Activated CD4-positive, CD25-positive, alpha-beta regulatory T cell treated with anti-CD3 and anti-CD28 coated beads, Interleukin-2, amount 50 U/mL, for 24 hours (primary cell): ENCODE measurements around the gene EXOSC5.
"Not testable (repeated sequence)": the region's sequence is repeated elsewhere in the genome, so short reads cannot be mapped to it uniquely, and the experiment has no call there.

Experiments used
- ATAC-seq, 2 donors: fragments of 150-1000 bp; cut with Tn5 transposase; one replicate each; pipeline ENCODE4 v1.10.0; 2021; ENCODE audit warnings: mild to moderate bottlenecking in 1 of 2, moderate library complexity in 1 of 2

EXOSC5 gene

GRCh38 chr19:41426116-41426841 lies 29.1 kb upstream of the EXOSC5 start:
- no peak for ATAC-seq

- no peak for ATAC-seq
Measured at GRCh38 chr19:41425174-41426115, 28.3 kb upstream of the EXOSC5 start.

- ATAC-seq, result no peak
Measured at GRCh38 chr19:41424335-41425173, 27.4 kb upstream of the EXOSC5 start.

- no peak for ATAC-seq
Measured at GRCh38 chr19:41422955-41423354, 25.8 kb upstream of the EXOSC5 start.

- no peak for ATAC-seq
Measured at GRCh38 chr19:41422456-41422855, 25.3 kb upstream of the EXOSC5 start.

- ATAC-seq, result no peak
Measured at GRCh38 chr19:41421973-41422372, 24.8 kb upstream of the EXOSC5 start.

- ATAC-seq, result no peak
Measured at GRCh38 chr19:41421314-41421713, 24.2 kb upstream of the EXOSC5 start.

GRCh38 chr19:41420101-41420880 lies 23.1 kb upstream of the EXOSC5 start:
- ATAC-seq, result no peak

- ATAC-seq, result no peak
Measured at GRCh38 chr19:41416194-41416674, 19.1 kb upstream of the EXOSC5 start.

- ATAC-seq, result no peak
Measured at GRCh38 chr19:41415154-41415571, 18.0 kb upstream of the EXOSC5 start.

GRCh38 chr19:41414461-41414860 lies 17.3 kb upstream of the EXOSC5 start:
- no peak for ATAC-seq

GRCh38 chr19:41413947-41414346 lies 16.8 kb upstream of the EXOSC5 start:
- no peak for ATAC-seq

- ATAC-seq, result no peak
Measured at GRCh38 chr19:41412953-41413352, 15.8 kb upstream of the EXOSC5 start.

GRCh38 chr19:41411968-41412265 lies 14.8 kb upstream of the EXOSC5 start:
- no peak for ATAC-seq

- no peak for ATAC-seq
Measured at GRCh38 chr19:41411100-41411967, 14.2 kb upstream of the EXOSC5 start.

GRCh38 chr19:41410336-41411054 lies 13.3 kb upstream of the EXOSC5 start:
- no peak for ATAC-seq

- no peak for ATAC-seq
Measured at GRCh38 chr19:41409288-41409687, 12.1 kb upstream of the EXOSC5 start.

GRCh38 chr19:41408846-41409245 lies 11.7 kb upstream of the EXOSC5 start:
- ATAC-seq, result not testable (repeated sequence)

GRCh38 chr19:41408256-41408655 lies 11.1 kb upstream of the EXOSC5 start:
- ATAC-seq, result no peak

- no peak for ATAC-seq
Measured at GRCh38 chr19:41407271-41407670, 10.1 kb upstream of the EXOSC5 start.
